AG08395 (cell line): Measurements from ENCODE around the gene HRH3.

Source experiments
- DNase-seq: peaks from one replicate; pipeline ENCODE4 v3.0.0; 2012; ENCODE audit warnings: mixed read lengths, low spot score

HRH3 gene

GRCh38 chr20:62243906-62244515 is 23.9 kb upstream of the HRH3 start:
- DNase-seq = no peak

GRCh38 chr20:62243106-62243505 is 23.0 kb upstream of the HRH3 start:
- no peak for DNase-seq

GRCh38 chr20:62242176-62242575 is 22.1 kb upstream of the HRH3 start:
- DNase-seq = no peak

- DNase-seq = no peak
These were observed 21.4 kb upstream of the HRH3 start for GRCh38 chr20:62241506-62241905.

GRCh38 chr20:62240020-62240685 is 20.1 kb upstream of the HRH3 start:
- DNase-seq = no peak

GRCh38 chr20:62239278-62239879 is 19.3 kb upstream of the HRH3 start:
- no peak for DNase-seq

GRCh38 chr20:62238569-62239277 is 18.6 kb upstream of the HRH3 start:
- peak; percentile 19 for DNase-seq

- peak; percentile 100 for DNase-seq
These were observed 17.9 kb upstream of the HRH3 start, which contains the start of gene OSBPL2 for GRCh38 chr20:62237801-62238568. Gene OSBPL2 (plus strand): TSS chr20:62238521. CDS start chr20:62256185, 17,664 bp downstream.

- DNase-seq = no peak
These were observed 17.4 kb upstream of the HRH3 start for GRCh38 chr20:62237514-62237800.

- no peak for DNase-seq
These were observed 16.9 kb upstream of the HRH3 start for GRCh38 chr20:62236766-62237513.

- no peak for DNase-seq
These were observed 16.1 kb upstream of the HRH3 start for GRCh38 chr20:62236200-62236599.

- no peak for DNase-seq
These were observed 15.7 kb upstream of the HRH3 start for GRCh38 chr20:62235777-62236157.

GRCh38 chr20:62235001-62235776 is 15.1 kb upstream of the HRH3 start:
- DNase-seq = no peak

GRCh38 chr20:62234339-62234738 is 14.3 kb upstream of the HRH3 start:
- no peak for DNase-seq

- DNase-seq = no peak
These were observed 13.6 kb upstream of the HRH3 start for GRCh38 chr20:62233684-62234083.

- no peak for DNase-seq
These were observed 12.9 kb upstream of the HRH3 start for GRCh38 chr20:62232770-62233645.

- DNase-seq = no peak
These were observed 12.1 kb upstream of the HRH3 start for GRCh38 chr20:62232194-62232593.

- no peak for DNase-seq
These were observed 11.2 kb upstream of the HRH3 start for GRCh38 chr20:62231292-62231691.

- DNase-seq = no peak
These were observed 10.6 kb upstream of the HRH3 start for GRCh38 chr20:62230696-62231095.

- DNase-seq = no peak
These were observed 10.2 kb upstream of the HRH3 start for GRCh38 chr20:62230276-62230675.
